Left ventricle myocardium superior (tissue), 1 donor: ENCODE data around the gene IQSEC2. TPM values are rescaled to one million over a fixed set of nuclear protein-coding genes. Genes with fewer than 3 reads are reported as not detected.

Experiments
- ATAC-seq: fragments of 200-7000 bp; cut with Tn5 transposase; one replicate; pipeline ENCODE4 v1.9.1; 2020; ENCODE audit warnings: mild to moderate bottlenecking, moderate library complexity
- DNase-seq: peaks from one replicate; pipeline ENCODE4 v3.0.0-alpha.2; 2020
- intact Hi-C: fragments of 100-400 bp; cut with micrococcal nuclease; formaldehyde crosslinking; loops from one replicate; pipeline ENCODE4 v1.11.0; 2022
- total RNA-seq: library from RNA; stranded (reverse); fragmentation: NEBNext Ultra II Directional; extraction: Animal tissue kit (Norgen Biotek cat#: 25700); gene quantifications from one replicate; pipeline ENCODE4 v1.2.1, GENCODE V29; 2021
- donor health status: DM: no; HTN: yes; CAD: no; lungs with severe emphysema.

The IQSEC2 gene
- total RNA-seq, 1 donor from 2014 or later, result 12.0 TPM

GRCh38 chrX:53254570-53255461 lies 26.6 kb downstream of the IQSEC2 start:
- intact Hi-C loops, result no loop called here
- DNase-seq (no peak), ATAC-seq (no peak)

- DNase-seq (no peak), ATAC-seq (no peak)
- intact Hi-C loops, result no loop called here
These were observed 27.9 kb downstream of the IQSEC2 start for GRCh38 chrX:53253293-53254020.

- no peak for DNase-seq
- ATAC-seq, result no peak
- intact Hi-C loops, result no loop called here
These were observed 30.1 kb downstream of the IQSEC2 start for GRCh38 chrX:53251307-53251706.

GRCh38 chrX:53250556-53250955 lies 30.8 kb downstream of the IQSEC2 start:
- no peak for DNase-seq
- intact Hi-C loops, result no loop called here
- ATAC-seq, result no peak

- ATAC-seq (no peak), DNase-seq (no peak)
- intact Hi-C loops, result no loop called here
These were observed 31.9 kb downstream of the IQSEC2 start for GRCh38 chrX:53249408-53250042.

- DNase-seq, result no peak
- intact Hi-C loops, result no loop called here
- no peak for ATAC-seq
These were observed 33.5 kb downstream of the IQSEC2 start for GRCh38 chrX:53247928-53248327.

- ATAC-seq (no peak), DNase-seq (no peak)
- intact Hi-C loops, result no loop called here
These were observed 35.2 kb downstream of the IQSEC2 start for GRCh38 chrX:53246231-53246630.

- intact Hi-C loops, result no loop called here
- ATAC-seq (no peak), DNase-seq (no peak)
These were observed 36.8 kb downstream of the IQSEC2 start for GRCh38 chrX:53244610-53245009.

GRCh38 chrX:53242310-53242709 lies 39.1 kb downstream of the IQSEC2 start:
- no peak for ATAC-seq
- intact Hi-C loops, result no loop called here

GRCh38 chrX:53241558-53241957 lies 39.8 kb downstream of the IQSEC2 start:
- intact Hi-C loops, result no loop called here
- no peak for ATAC-seq
- no peak for DNase-seq

More at GRCh38 chrX:53242310-53242709, 39.1 kb downstream of the IQSEC2 start:
- DNase-seq, result no peak

GRCh38 chrX:53239474-53239873 lies 41.9 kb downstream of the IQSEC2 start:
- ATAC-seq (no peak), DNase-seq (no peak)
- intact Hi-C loops, result no loop called here

GRCh38 chrX:53237056-53237455 lies 44.3 kb downstream of the IQSEC2 start:
- ATAC-seq, result no peak
- DNase-seq, result no peak
- intact Hi-C loops, result no loop called here

GRCh38 chrX:53236025-53236679 lies 45.2 kb downstream of the IQSEC2 start:
- ATAC-seq, result no peak
- no peak for DNase-seq
- intact Hi-C loops, result no loop called here

GRCh38 chrX:53235566-53235965 lies 45.8 kb downstream of the IQSEC2 start:
- intact Hi-C loops, result no loop called here
- ATAC-seq (no peak), DNase-seq (no peak)

GRCh38 chrX:53234484-53234883 lies 46.9 kb downstream of the IQSEC2 start:
- intact Hi-C loops, result no loop called here
- DNase-seq, result no peak
- ATAC-seq, result no peak

- ATAC-seq (no peak), DNase-seq (no peak)
- intact Hi-C loops, result no loop called here
These were observed 47.8 kb downstream of the IQSEC2 start for GRCh38 chrX:53233536-53233935.

- no peak for DNase-seq
- no peak for ATAC-seq
- intact Hi-C loops, result no loop called here
These were observed 51.3 kb downstream of the IQSEC2 start for GRCh38 chrX:53230116-53230515.

GRCh38 chrX:53227224-53227765 lies 54.1 kb downstream of the IQSEC2 start:
- no peak for ATAC-seq
- DNase-seq, result no peak
- intact Hi-C loops, result no loop called here
